NCI-H146 treated with DMSO at 0.1 percent for 48 hours (cell line): Measurements from ENCODE around the gene ABCC4.
"Not testable (repeated sequence)": the region's sequence is repeated elsewhere in the genome, so short reads cannot be mapped to it uniquely, and the experiment has no call there.

Experiments used
- DNase-seq: peaks from one replicate; lab custom pipeline; 2025; ENCODE audit not compliant: unreplicated experiment; lab: John Stamatoyannopoulos, UW

ABCC4 gene

GRCh38 chr13:95300625-95301182, 547 bp downstream of the ABCC4 start:
- DNase-seq: peak; percentile 16

GRCh38 chr13:95298971-95299621, 2.2 kb downstream of the ABCC4 start:
- no peak for DNase-seq

DNA sequence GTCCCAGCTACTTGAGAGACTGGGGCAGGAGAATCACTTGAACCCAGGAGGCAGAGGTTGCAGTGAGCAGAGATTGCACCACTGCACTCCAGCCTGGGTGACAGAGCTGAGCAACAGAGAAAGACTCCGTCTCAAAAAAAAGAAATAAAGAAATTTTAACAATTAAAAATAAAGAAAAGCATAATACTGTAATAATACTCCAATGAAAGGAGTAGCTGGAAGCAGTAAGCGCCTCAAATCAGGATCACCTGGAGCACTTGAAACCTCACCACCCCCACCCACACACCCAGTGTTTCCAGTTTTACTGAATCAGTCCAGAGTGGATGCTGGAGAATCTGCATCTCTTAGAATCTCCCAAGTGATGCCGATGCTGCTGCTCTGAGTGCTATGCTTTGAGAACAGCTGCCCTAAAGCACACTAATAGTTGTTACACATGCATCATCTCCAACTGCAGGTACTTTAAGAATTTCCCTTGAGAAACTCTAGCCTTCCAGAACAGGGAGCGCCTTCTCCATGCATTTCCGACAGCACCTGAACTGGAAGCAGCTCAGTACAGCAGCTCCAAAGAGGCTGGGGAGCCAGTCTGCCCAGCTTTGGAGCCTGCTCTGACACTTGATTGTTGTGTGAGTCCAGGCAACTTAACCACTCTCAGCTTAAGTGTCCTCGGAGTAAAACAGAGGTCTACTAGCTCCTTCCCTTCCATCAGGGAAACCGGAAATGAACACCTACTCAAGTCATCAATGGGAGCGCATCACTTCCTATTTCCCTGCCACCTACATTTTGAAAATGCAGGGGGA, 2.9 kb downstream of the ABCC4 start:
- no peak for DNase-seq

DNA sequence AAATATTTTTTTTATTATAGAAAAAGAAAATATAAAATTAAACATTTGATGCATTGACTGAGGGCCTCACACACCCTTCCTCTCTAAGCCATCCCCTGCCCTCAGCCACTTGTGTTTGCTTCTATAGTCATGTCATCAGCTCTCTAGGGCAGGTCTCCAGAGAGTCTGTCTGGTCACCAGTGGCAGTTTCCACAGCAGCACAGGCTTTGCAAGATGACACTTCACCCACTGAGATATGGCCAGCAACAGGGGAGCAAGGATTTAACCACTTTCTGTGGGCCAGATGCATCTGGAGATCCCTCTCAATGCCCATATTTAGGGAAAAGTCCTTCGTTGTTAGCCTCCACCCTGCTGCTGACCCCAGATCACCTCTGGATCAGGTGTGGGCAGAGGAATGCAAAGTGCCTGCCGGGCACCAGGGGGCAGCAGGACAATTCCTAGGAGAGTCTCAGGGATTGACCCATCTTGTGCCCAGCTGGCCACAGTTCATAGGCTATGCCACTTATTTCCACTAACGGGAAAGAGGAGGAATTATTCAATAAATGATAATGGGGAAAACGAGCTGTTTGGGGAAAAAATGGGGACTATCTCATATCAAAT, 4.8 kb downstream of the ABCC4 start:
- peak; percentile 23 for DNase-seq

DNA sequence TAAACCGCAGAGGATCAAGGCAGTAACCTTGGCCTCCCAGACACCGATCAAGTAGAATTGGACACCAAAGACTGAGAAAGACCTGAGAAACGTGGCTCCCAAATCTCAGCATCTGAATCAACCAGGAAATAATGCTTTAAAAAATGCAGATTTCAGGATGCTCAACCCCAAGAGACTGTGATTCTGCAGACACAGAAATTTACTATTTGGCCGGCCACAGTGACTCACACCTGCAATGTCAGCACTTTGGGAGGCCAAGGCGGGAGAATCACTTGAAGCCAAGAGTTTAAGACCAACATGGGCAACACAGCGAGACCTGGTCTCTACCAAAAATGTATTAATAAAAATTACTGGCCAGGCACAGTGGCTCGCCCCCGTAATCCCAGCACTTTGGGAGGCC, 6.2 kb downstream of the ABCC4 start:
- no peak for DNase-seq

- no peak for DNase-seq
Measured at GRCh38 chr13:95292622-95293021, 8.6 kb downstream of the ABCC4 start.

- DNase-seq: not testable (repeated sequence)
Measured at GRCh38 chr13:95289901-95290300, 11.3 kb downstream of the ABCC4 start.

GRCh38 chr13:95289020-95289444, 12.2 kb downstream of the ABCC4 start:
- no peak for DNase-seq

- no peak for DNase-seq
Measured at GRCh38 chr13:95284436-95284835, 16.8 kb downstream of the ABCC4 start.

GRCh38 chr13:95279016-95279415, 22.2 kb downstream of the ABCC4 start:
- no peak for DNase-seq

DNA sequence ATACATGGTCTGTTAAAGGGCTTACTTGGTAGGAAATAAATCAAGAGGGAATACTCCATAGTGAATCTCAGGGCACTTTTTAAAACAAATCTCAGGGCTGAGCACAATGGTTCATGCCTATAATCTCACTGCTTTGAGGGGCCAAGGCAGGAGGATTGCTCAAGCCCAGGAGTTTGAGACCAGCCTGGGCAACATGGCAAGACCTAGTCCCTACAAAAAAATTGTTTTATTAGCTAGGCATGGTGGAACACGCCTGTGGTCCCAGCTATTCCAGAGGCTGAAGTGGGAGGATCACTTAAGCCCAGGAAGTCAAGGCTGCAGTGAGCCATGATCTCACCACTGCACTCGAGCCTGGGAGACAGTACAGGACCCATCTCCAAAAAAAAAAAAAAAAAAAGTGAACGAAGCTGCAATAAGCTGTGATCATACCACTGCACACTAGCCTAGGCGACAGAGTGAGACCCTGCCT, 25.2 kb downstream of the ABCC4 start:
- DNase-seq: no peak

DNA sequence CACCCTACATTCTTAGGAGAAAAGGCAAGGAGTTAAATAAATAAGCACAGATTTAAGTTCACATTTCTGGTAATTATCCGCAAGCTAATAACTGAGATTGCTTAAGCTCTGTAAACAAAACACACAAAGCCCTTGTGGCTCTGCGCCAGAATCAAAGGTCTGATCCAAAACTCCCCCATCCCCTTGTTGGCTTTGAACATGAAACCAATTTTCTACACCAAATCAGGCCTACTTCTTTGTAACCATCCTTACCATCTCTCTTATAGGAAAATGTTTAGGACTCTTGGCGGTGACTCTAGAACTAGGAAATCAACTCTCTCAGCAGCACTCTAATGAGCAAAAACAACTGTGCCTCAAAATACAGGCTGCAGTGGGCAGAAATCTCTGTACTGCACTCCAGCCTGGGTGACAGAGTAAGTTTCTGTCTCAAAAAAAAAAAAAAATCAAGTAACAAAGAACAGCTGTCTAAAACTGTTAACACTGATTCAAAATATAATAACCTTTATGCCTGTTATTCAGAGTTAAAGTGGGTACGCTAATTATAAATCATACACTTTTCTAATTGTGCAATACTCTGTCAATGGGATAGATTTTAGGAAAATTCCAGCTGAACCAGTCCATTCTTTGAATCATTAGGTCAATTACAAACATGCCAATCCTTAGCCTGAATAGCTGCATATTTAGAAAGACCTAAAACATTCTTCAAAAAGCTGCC, 25.8 kb downstream of the ABCC4 start:
- DNase-seq: peak; percentile 42

GRCh38 chr13:95273592-95274132, 27.6 kb downstream of the ABCC4 start:
- not testable (repeated sequence) for DNase-seq

GRCh38 chr13:95272076-95272475, 29.2 kb downstream of the ABCC4 start:
- not testable (repeated sequence) for DNase-seq

DNA sequence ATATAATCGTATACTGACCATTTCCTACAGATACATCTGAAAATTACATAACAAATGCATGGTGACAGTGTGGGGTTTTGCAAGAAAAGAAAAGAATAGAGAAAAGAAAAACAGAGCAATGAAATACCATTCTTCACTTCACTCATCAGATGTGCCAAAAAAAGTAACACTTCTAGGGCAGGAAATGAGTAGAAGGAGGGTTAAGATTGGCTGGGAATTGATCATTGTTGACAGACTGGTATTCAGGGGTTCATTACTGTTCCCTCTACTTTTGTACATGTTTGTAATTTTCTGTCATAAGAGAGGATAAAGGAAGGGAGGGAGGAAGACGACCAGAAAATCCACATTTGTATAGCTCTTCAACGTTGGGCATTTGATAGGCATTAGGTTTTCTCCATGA, 31.5 kb downstream of the ABCC4 start:
- no peak for DNase-seq

DNA sequence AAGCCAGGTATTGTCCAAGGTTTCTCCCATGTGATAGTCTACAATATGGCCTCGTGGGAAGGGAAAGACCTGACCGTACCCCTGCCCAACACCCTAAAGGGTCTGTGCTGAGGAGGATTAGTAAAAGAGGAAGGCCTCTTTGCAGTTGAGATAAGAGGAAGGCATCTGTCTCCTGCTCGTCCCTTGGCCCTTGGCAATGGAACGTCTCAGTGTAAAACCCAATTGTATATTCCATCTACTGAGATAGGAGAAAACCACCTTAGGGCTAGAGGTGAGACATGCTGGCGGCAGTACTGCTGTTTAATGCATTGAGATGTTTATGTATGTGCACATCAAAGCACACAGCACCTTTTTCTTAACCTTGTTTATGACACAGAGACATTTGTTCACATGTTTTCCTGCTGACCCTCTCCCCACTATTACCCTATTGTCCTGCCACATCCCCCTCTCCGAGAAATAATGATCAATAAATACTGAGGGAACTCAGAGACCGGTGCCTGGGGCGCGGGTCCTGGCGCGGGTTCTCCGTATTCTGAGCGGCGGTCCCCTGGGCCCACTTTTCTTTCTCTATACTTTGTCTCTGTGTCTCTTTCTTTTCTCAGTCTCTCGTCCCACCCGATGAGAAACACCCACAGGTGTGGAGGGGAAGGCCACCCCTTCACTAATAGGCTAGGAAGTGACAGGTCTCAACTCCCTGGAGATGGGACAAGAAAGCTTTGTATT, 32.7 kb downstream of the ABCC4 start:
- not testable (repeated sequence) for DNase-seq

- no peak for DNase-seq
Measured at GRCh38 chr13:95267662-95268342, 33.4 kb downstream of the ABCC4 start.

- no peak for DNase-seq
Measured at GRCh38 chr13:95264225-95264624, 37.0 kb downstream of the ABCC4 start.

DNA sequence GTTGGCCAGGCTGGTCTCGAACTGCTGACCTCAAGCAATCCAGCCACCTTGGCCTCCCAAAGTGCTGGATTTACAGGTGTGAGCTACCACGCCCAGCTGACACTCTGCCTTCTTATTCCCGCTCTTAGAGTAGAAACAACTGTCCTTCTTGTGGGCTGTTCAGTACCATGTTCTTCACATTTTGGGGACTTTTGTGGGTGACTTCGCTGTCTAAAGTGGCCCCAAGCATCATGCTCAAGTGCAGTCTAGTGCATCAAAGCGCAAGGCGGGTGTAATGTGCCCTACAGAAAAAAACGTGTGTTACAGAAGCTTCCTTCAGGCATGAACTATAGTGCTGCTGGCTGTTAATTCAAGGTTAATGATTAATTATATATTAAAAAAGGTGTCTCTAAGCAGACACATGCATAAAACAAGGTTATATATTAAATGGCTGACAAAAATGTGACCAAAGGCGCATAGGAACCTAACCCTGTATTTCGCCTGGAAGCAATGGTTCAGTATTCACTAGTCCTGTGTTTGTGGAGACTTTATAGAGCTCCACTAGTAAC, 38.3 kb downstream of the ABCC4 start:
- no peak for DNase-seq
